NCI-H2081 treated with DMSO at 0.1 percent for 48 hours (cell line): ENCODE results near the gene RFX2.
"Not testable (repeated sequence)": the region's sequence is repeated elsewhere in the genome, so short reads cannot be mapped to it uniquely, and the experiment has no call there.

ENCODE experiments used
- DNase-seq: peaks from one replicate; lab custom pipeline; 2025; lab: John Stamatoyannopoulos, UW

The RFX2 gene

GRCh38 chr19:6012426-6013170 lies 97.7 kb downstream of the RFX2 start:
- DNase-seq = no peak

- DNase-seq = no peak
Observed at GRCh38 chr19:6011794-6012193, 98.5 kb downstream of the RFX2 start.

- no peak for DNase-seq
Observed at GRCh38 chr19:6011206-6011605, 99.1 kb downstream of the RFX2 start.

GRCh38 chr19:6010107-6010506 lies 100.2 kb downstream of the RFX2 start:
- no peak for DNase-seq

DNA sequence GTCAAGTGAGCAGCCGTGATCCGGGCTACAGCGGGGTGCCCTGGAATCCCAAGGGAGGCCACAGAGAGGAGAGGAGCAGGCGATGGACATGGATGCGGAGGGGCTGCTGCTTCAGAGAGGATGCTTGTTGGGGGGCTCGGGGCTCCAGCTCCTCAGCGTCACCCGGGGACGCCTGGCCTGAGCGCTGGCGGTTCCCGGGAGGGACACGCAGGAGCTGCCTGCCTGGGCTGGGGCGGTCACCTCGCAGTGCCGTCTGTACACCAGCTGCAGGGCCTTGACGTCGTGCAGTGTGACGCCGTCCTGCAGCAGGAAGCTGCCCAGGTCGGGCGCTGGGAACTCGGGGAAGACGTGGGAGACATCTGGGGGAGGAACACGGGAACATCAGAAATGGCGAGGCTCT lies 102.4 kb downstream of the RFX2 start:
- DNase-seq = no peak

DNA sequence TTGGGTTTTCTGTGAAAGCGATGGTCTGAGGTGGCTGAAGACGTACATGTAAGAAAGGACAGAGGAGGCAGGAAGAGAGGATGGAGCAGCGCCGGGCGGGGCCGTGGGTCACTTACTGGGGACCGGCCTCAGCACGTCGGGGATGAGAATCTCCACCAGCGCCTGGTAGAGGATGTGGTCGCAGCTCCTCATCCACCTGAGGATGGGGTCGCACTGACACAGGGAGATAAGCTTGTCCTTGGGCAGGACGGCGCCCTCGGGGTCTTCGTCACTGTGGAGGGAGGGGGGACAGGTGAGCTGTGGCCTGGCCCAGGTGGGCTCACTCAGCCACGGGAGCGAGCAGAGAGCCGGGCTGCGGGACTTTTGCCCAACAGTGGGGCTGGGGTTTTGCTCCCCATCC lies 103.4 kb downstream of the RFX2 start:
- DNase-seq = no peak

- DNase-seq = not testable (repeated sequence)
Observed at GRCh38 chr19:6006070-6006446, 104.2 kb downstream of the RFX2 start.

- DNase-seq = no peak
Observed at GRCh38 chr19:6005321-6006069, 104.8 kb downstream of the RFX2 start.

- no peak for DNase-seq
Observed at GRCh38 chr19:6003976-6004375, 106.3 kb downstream of the RFX2 start.

GRCh38 chr19:6002591-6002990 lies 107.7 kb downstream of the RFX2 start:
- DNase-seq = no peak

GRCh38 chr19:6000228-6000847 lies 110.0 kb downstream of the RFX2 start:
- no peak for DNase-seq

DNA sequence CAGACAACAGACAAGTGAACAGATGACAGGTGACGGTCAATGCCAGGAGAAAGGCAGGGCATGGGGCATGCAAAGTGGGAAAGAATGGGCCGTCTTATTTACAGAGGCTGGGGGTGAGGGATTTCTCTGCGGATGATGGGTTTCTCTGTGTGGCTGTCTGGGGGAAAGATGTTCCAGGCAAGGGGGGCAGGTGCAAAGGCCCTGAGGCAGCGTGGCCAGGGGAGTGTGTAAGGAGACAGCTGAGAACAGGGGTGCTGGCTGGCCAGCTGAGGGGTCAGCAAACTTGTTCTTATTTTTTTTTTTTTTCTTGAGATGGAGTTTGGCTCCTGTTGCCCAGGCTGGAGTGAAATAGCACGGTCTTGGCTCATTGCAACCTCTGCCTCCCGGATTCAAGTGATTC lies 110.6 kb downstream of the RFX2 start:
- no peak for DNase-seq

GRCh38 chr19:5997371-5997770 lies 112.9 kb downstream of the RFX2 start:
- DNase-seq = no peak

DNA sequence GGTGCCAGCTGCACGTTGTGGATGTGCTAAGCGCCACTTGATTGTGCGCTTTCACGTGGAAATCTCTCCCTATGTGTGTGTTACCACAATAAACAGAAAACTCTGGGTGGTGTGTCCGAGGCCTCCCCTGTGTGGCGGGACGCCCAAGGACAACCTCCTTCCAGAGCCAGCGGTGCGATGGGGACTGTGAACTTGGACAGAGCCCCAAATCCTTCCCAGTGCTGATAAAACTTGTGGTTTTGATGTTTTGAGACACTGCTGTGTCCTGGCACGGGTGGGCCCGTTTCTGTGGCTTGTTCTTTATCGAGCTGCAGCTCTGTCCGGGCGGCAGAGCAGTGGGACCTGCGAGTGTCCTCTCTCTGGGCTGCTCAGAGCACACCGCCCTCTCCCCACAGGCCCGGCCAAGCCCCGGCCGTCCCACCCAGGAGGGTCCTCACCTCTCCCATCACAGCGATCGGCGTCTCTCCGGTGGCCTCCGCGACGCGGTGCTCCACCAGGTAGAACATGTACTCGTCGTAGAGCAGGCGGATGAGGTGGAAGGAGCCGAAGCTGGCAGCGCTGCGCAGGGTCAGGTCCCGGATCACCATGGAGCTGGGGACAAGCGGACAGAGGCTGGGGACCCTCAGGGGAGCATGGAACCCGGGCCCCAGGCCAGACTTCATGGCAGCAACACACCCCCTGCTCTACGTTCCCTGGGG lies 113.5 kb downstream of the RFX2 start:
- DNase-seq = no peak

DNA sequence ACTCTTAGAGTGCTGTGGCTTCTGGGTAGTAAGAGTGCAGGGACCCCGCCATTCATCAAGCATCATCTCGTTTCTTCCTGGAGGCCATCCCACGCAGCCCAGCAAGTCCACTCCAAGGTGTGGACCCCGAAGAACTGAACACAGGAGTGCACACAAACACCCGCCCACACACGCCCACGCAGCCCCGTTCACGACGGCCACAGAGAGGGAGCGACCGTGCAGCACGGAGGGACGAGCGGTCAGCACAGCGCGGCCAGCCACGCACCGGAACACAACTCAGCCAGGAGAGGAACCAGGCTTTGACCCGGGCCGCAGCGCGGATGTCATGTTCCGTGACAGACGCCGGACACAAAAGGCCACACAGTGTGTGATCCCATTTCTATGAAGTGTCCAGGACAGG lies 114.2 kb downstream of the RFX2 start:
- no peak for DNase-seq

DNA sequence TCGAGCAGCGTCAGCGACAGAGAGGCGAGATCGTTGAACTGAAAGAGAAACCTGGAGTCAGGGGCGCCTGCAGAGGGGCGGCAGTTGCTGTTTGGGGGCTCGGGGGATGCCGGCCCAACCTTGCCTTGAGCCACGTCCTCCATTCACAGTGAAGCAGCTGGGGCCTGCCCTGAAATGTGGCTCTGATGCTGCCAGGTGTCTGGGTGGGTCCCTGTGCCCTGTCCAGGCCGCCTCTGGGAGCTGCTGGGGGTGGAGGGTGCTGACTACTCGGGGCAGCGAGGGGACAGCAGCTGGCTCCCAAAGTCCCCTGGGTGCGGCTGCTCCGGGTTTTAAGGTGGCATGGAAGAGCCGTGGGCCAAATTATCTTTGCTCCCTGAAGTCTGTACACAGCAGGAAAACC lies 114.7 kb downstream of the RFX2 start:
- DNase-seq = no peak

DNA sequence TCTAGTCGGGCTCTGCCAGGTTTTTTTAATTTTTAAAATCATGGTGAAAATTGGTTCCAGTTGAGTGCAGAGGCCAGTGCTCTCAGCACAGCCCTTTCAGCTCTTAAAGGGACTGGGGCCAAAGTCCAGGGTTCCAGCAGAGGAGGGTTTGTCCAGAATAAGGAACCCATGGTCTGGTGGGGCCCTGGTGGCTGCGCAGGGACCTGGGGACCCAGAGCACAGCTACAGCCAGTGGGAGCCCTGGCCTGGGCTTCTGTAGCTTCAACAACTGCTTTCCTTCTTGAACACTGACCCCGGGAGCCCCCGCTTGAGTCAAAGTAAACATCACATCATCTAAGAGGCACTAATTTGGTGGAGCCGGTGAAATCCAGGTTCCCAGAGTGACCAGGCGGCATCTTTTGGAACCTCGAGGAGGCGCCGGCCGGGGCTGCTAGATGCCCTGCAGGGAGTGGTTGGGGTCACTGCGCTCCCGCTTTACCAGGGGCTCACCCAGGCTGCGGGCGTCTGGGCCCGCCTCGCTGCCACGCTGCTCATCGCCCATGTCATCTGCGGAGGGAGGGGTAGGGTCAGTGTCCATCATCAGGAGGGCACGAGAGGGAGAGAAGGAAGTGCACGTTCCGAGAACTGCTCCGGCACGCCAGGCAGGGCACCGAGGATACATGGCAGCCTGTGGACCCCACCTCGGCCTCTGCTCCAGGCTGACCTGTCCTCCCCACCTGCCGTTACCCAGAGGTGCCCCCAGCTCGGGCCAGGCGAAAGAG lies 115.7 kb downstream of the RFX2 start:
- no peak for DNase-seq

GRCh38 chr19:5993648-5994358 lies 116.5 kb downstream of the RFX2 start:
- no peak for DNase-seq

GRCh38 chr19:5993201-5993600 lies 117.1 kb downstream of the RFX2 start:
- no peak for DNase-seq

DNA sequence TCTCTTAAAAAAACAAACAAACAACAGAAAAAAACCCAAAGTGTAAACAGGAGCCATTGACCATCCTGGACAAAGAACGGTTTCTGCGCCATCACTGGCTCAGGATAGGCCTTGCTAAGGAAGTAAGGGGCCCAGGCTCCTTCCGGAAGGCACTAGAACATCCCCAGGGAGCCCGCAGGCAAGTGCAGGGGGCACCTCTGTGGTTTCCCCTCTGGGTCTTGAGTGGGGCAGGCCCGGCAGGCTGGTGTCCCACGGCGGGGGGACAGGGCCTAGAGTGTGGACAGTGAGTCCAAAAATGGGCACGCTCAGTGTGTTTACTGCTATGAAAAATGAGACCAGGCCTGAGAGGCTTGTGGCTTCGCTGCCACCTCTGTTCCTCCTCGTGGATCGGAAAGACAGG lies 117.5 kb downstream of the RFX2 start:
- DNase-seq = no peak

- DNase-seq = no peak
Observed at GRCh38 chr19:5991244-5991838, 119.0 kb downstream of the RFX2 start.
